H9 (cell line): Measurements from ENCODE around the gene CRHR1. TPM values are rescaled to one million over a fixed set of nuclear protein-coding genes. Genes with fewer than 3 reads are reported as not detected.

Source experiments
- DNase-seq: peaks from one replicate; pipeline ENCODE4 v3.0.0-alpha.2; 2017
- H2AFZ ChIP-seq: one replicate; pipeline ENCODE4 v1.6.1; 2013; ENCODE audit warnings: mild to moderate bottlenecking, low read length, control low read depth, moderate library complexity
- H2AK5ac ChIP-seq: 2 replicates; pipeline ENCODE4 v1.6.1; 2013; ENCODE audit warnings: low read length, control low read depth, mixed read lengths; ENCODE audit not compliant: insufficient read length
- H2BK120ac ChIP-seq: one replicate; pipeline ENCODE4 v1.6.1; 2013; ENCODE audit warnings: low read depth, mild to moderate bottlenecking, low read length, control low read depth, inconsistent platforms; ENCODE audit not compliant: poor library complexity, severe bottlenecking
- H2BK12ac ChIP-seq: 2 replicates; pipeline ENCODE4 v1.6.1; 2013; ENCODE audit warnings: low read length, control low read depth, mixed read lengths, low read depth; ENCODE audit not compliant: insufficient read length
- H2BK15ac ChIP-seq: 2 replicates; pipeline ENCODE4 v1.6.1; 2013; ENCODE audit warnings: low read depth, low read length, control low read depth
- H2BK20ac ChIP-seq: one replicate; pipeline ENCODE4 v1.6.1; 2013; ENCODE audit warnings: low read depth, mild to moderate bottlenecking, low read length, control low read depth, inconsistent platforms; ENCODE audit not compliant: poor library complexity, severe bottlenecking
- H2BK5ac ChIP-seq: 2 replicates; pipeline ENCODE4 v1.6.1; 2013; ENCODE audit warnings: low read length, control low read depth, mixed read lengths; ENCODE audit not compliant: insufficient read length
- H3K14ac ChIP-seq: 2 replicates; pipeline ENCODE4 v1.6.1; 2013; ENCODE audit warnings: low read length, control low read depth; ENCODE audit not compliant: insufficient read depth
- H3K18ac ChIP-seq: 2 replicates; pipeline ENCODE4 v1.6.1; 2013; ENCODE audit warnings: low read depth, mild to moderate bottlenecking, mixed read lengths, low read length, control low read depth; ENCODE audit not compliant: insufficient read length
- H3K23ac ChIP-seq: 2 replicates; pipeline ENCODE4 v1.6.1; 2013; ENCODE audit warnings: low read length, control low read depth, mixed read lengths, low read depth; ENCODE audit not compliant: insufficient read length
- H3K23me2 ChIP-seq: 2 replicates; pipeline ENCODE4 v1.6.1; 2013; ENCODE audit warnings: low read depth, mild to moderate bottlenecking, mixed read lengths, low read length, control low read depth; ENCODE audit not compliant: insufficient read length, poor library complexity, severe bottlenecking
- H3K27ac ChIP-seq: 2 replicates; pipeline ENCODE4 v1.5.1; 2013; ENCODE audit warnings: low read length, control low read depth, mixed read lengths, low read depth; ENCODE audit not compliant: insufficient read length
- H3K27me3 ChIP-seq: 2 replicates; pipeline ENCODE4 v1.6.1; 2013; ENCODE audit warnings: low read length, control low read depth, inconsistent platforms; ENCODE audit not compliant: insufficient read depth
- H3K4ac ChIP-seq: 2 replicates; pipeline ENCODE4 v1.6.1; 2013; ENCODE audit warnings: low read depth, mild to moderate bottlenecking, control low read depth, inconsistent platforms, low read length, moderate library complexity
- H3K4me1 ChIP-seq: 2 replicates; pipeline ENCODE4 v1.6.1; 2013; ENCODE audit warnings: low read length, control low read depth, inconsistent platforms; ENCODE audit not compliant: insufficient read depth
- H3K4me2 ChIP-seq: 2 replicates; pipeline ENCODE4 v1.6.1; 2013; ENCODE audit warnings: low read length, control low read depth, mixed read lengths; ENCODE audit not compliant: insufficient read length, insufficient read depth
- H3K56ac ChIP-seq: 2 replicates; pipeline ENCODE4 v1.6.1; 2013; ENCODE audit warnings: low read depth, mild to moderate bottlenecking, mixed read lengths, low read length, control low read depth; ENCODE audit not compliant: insufficient read length
- H3K79me1 ChIP-seq: 2 replicates; pipeline ENCODE4 v1.6.1; 2013; ENCODE audit warnings: low read depth, mild to moderate bottlenecking, moderate library complexity, low read length, control low read depth, inconsistent platforms; ENCODE audit not compliant: insufficient read depth, poor library complexity, severe bottlenecking
- H3K79me2 ChIP-seq: 2 replicates; pipeline ENCODE4 v1.6.1; 2013; ENCODE audit warnings: low read length, control low read depth, inconsistent platforms; ENCODE audit not compliant: insufficient read depth
- H3K9ac ChIP-seq: 2 replicates; pipeline ENCODE4 v1.6.1; 2013; ENCODE audit warnings: low read length, control low read depth, mixed read lengths; ENCODE audit not compliant: insufficient read length; ENCODE audit errors: extremely low read depth
- H3K9me3 ChIP-seq: one replicate; pipeline ENCODE4 v1.6.1; 2013; ENCODE audit warnings: low read depth, low read length, inconsistent platforms; ENCODE audit not compliant: control insufficient read depth
- H3T11ph ChIP-seq: one replicate; pipeline ENCODE4 v1.6.1; 2013; ENCODE audit warnings: mild to moderate bottlenecking, low read length, control low read depth, inconsistent platforms
- H4K20me1 ChIP-seq: one replicate; pipeline ENCODE4 v1.6.1; 2013; ENCODE audit not compliant: control insufficient read depth, insufficient read length, insufficient read depth
- H4K5ac ChIP-seq: 2 replicates; pipeline ENCODE4 v1.6.1; 2013; ENCODE audit warnings: low read depth, mild to moderate bottlenecking, mixed read lengths, low read length, control low read depth; ENCODE audit not compliant: insufficient read length
- H4K8ac ChIP-seq: replicated peaks from 2 replicates; pipeline ENCODE4 v1.6.1; 2013; ENCODE audit warnings: low read length, control low read depth, mixed read lengths, low read depth; ENCODE audit not compliant: insufficient read length
- H4K91ac ChIP-seq: 2 replicates; pipeline ENCODE4 v1.6.1; 2013; ENCODE audit warnings: low read depth, mild to moderate bottlenecking, moderate library complexity, mixed read lengths, low read length, control low read depth; ENCODE audit not compliant: insufficient read length
- H3K27ac Mint-ChIP-seq, 3 experiments: 2 replicates in 2 of 3; 3 replicates in 1 of 3; pipeline ENCODE4 v1.8.0; 2020 to 2021; ENCODE audit warnings: mixed read lengths in 3 of 3, mild to moderate bottlenecking in 1 of 3, moderate library complexity in 1 of 3
- H3K27me3 Mint-ChIP-seq: 2 replicates; pipeline ENCODE4 v1.8.0; 2021; ENCODE audit warnings: low read depth, mild to moderate bottlenecking, moderate library complexity, mixed read lengths
- H3K36me3 Mint-ChIP-seq, 3 experiments: 2 replicates in 2 of 3; 3 replicates in 1 of 3; pipeline ENCODE4 v1.8.0; 2020 to 2021; ENCODE audit warnings: low read depth in 3 of 3, mixed read lengths in 3 of 3; ENCODE audit not compliant: insufficient read depth in 1 of 3
- H3K4me1 Mint-ChIP-seq, 2 experiments: 2 replicates each; pipeline ENCODE4 v1.8.0; 2020; ENCODE audit warnings: mixed read lengths in 2 of 2
- H3K4me3 Mint-ChIP-seq, 2 experiments: 2 replicates in 1 of 2; 3 replicates in 1 of 2; pipeline ENCODE4 v1.8.0; 2020 to 2021; ENCODE audit warnings: mild to moderate bottlenecking in 2 of 2, mixed read lengths in 2 of 2, moderate library complexity in 1 of 2
- H3K9me3 Mint-ChIP-seq, 2 experiments: 2 replicates in 1 of 2; 3 replicates in 1 of 2; pipeline ENCODE4 v1.8.0; 2020; ENCODE audit warnings: mild to moderate bottlenecking in 2 of 2, mixed read lengths in 2 of 2, moderate library complexity in 1 of 2
- CTCF ChIP-seq: fragments of 200-600 bp; sonication (generic); conservative IDR thresholded peaks from 3 replicates; pipeline ENCODE4 v1.8.0; 2021; ENCODE audit warnings: antibody characterized with exemption, mild to moderate bottlenecking
- WGBS: extraction: QIAGEN DNeasy Blood & Tissue Kit; methylation state at CpG from one replicate; pipeline ENCODE4 v1.1.7; 2013; ENCODE audit warnings: missing lambda C conversion rate, low lambda C conversion rate, mixed read lengths; ENCODE audit not compliant: insufficient read length; ENCODE audit errors: extremely low coverage; 5-methylcytosine and 5-hydroxymethylcytosine counted together
- total RNA-seq: library from RNA; stranded (reverse); gene quantifications from 2 replicates; pipeline ENCODE4 v1.2.1, GENCODE V29; 2021

The CRHR1 gene
- total RNA-seq, 1 experiment from 2014 or later = 0.52 TPM

- no peak overlapping the region for H2BK12ac ChIP-seq
- no peak overlapping the region for H3K56ac ChIP-seq
- no peaks in the 10 kb centered on the region for H3K23me2 ChIP-seq
- H3K27ac Mint-ChIP-seq = no peak overlapping the region
- no peak overlapping the region for H3K4me3 Mint-ChIP-seq
- H3K36me3 Mint-ChIP-seq = no peaks in the 10 kb centered on the region; a peak in 1 of 7 replicates
- no peaks in the 10 kb centered on the region for H3K9me3 ChIP-seq
- H3K23ac ChIP-seq = no peak overlapping the region
- no peak overlapping the region for H3K27ac ChIP-seq
- no peaks in the 10 kb centered on the region for H4K20me1 ChIP-seq
- H3T11ph ChIP-seq = no peak overlapping the region
- no CpG with 5 or more reads among the region's 6 CpGs for WGBS
- H2BK120ac ChIP-seq = no peak overlapping the region
- TF ChIP-seq CTCF = no peak
- no peak overlapping the region for H3K9ac ChIP-seq
- no peak overlapping the region for H3K14ac ChIP-seq
- H2AFZ ChIP-seq = no peak overlapping the region
- H3K27me3 ChIP-seq = no peaks in the 10 kb centered on the region
- no peak overlapping the region for H2BK20ac ChIP-seq
- H4K8ac ChIP-seq = no peak overlapping the region
- H3K27me3 Mint-ChIP-seq = peaks cover 12% of the 10 kb centered on the region
- peaks cover 0 to 13% of the 10 kb centered on the region in 2 experiments; a peak in 1 of 4 replicates for H3K4me1 Mint-ChIP-seq
- no peak overlapping the region for H3K18ac ChIP-seq
- no peaks in the 10 kb centered on the region for H3K4me1 ChIP-seq
- no peak overlapping the region for H4K5ac ChIP-seq
- no peak for DNase-seq
- H2BK15ac ChIP-seq = no peak overlapping the region
- no peak overlapping the region for H2AK5ac ChIP-seq
- H3K4ac ChIP-seq = no peak overlapping the region
- no peak overlapping the region for H3K4me2 ChIP-seq
- no peak overlapping the region for H2BK5ac ChIP-seq
- H3K9me3 Mint-ChIP-seq = no peaks in the 10 kb centered on the region
- no peaks in the 10 kb centered on the region for H3K79me2 ChIP-seq
- no peaks in the 10 kb centered on the region for H3K79me1 ChIP-seq
- no peak overlapping the region for H4K91ac ChIP-seq
Observed at GRCh38 chr17:45820052-45820780, 36.1 kb downstream of the CRHR1 start.
